Cardiac fibroblast (primary cell): ENCODE data around the gene KRTAP9-3.
"Not testable (repeated sequence)": the region's sequence is repeated elsewhere in the genome, so short reads cannot be mapped to it uniquely, and the experiment has no call there.

Source experiments
- DNase-seq, 2 donors: peaks; one replicate each; pipeline versions ENCODE4 v3.0.0 to v3.0.0-alpha.2; 2010; ENCODE audit warnings: low read depth in 2 of 2
- H3K4me3 ChIP-seq, 2 donors: replicated peaks in 1 of 2; 1 replicate in 1 of 2; 2 replicates in 1 of 2; pipeline ENCODE4 v1.5.1; 2011; ENCODE audit warnings: low read depth in 2 of 2, low read length in 2 of 2, mild to moderate bottlenecking in 2 of 2, moderate library complexity in 1 of 2
- CTCF ChIP-seq: IDR thresholded peaks from one replicate; pipeline ENCODE4 v1.5.1; 2011; ENCODE audit warnings: low read depth, mild to moderate bottlenecking, low read length, inconsistent platforms

Gene KRTAP9-3

DNA sequence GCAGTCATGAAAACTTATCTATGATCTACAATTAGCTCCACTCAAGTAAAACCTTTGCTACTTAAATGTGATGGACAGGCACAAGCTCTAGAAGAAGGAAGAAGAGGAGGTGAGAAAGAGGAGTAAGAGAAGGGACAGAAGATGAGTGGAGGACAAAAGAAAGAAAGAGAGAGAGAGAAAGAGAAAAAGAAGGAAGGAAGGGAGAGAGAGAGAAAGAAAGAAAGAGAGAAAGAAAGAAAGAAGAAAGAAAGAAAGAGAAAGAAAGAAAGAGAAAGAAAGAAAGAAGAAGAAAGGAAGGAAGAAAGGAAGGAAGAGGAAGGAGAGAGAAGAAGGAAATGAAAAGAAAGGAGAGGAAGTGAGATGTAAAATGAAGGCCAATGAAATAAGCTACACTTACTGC, 2.2 kb upstream of the KRTAP9-3 start:
- no peak for DNase-seq
- no peak for TF ChIP-seq CTCF
- no peak overlapping the region for H3K4me3 ChIP-seq

DNA sequence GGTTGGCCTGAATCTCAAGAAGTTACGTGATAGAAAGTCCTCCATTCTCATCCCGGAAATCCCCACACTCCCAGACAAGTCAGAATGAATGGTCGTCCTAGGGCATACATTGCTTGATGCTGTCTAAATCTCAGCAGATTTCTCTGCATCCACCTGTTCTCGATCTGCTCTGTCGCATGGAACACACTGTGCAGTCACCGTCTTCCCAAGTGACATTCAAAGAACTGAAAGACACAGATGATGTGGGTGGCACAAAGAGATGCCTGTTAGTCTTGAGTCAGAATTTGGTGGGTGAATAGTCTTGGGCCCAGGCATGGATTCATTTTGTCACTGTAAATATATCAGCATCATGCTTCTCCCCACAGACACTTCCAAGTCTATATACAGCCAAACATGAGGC, 518 bp upstream of the KRTAP9-3 start:
- no peak for TF ChIP-seq CTCF
- no peak for DNase-seq
- H3K4me3 ChIP-seq = no peak overlapping the region

DNA sequence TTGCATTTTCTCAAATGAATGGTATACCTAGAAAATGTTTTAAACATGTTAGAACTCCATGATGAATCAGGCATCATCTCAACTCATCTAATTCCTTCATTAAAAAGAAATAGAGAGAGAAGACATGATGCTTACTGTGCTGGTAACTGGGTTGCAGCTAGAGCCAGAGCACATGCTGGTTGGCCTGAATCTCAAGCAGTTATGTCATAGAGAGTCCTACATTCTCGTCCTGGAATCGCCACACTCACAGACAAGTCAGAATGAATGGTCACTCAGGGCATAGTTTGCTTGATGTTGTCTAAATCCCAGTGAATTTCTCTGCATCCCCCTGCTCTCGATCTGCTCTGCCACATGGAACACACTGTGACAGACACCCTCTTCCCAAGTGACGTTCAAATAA, 4.9 kb downstream of the KRTAP9-3 start:
- H3K4me3 ChIP-seq, DNase-seq: not testable (repeated sequence)

GRCh38 chr17:41237949-41238437, 5.7 kb downstream of the KRTAP9-3 start, which contains the start of gene KRTAP9-8:
KRTAP9-8 (plus strand) TSS chr17:41237999; CDS start chr17:41238052, 53 bp downstream.
- not testable (repeated sequence) for DNase-seq, H3K4me3 ChIP-seq

- not testable (repeated sequence) for H3K4me3 ChIP-seq, DNase-seq
Observed at GRCh38 chr17:41246995-41247787, 14.9 kb downstream of the KRTAP9-3 start.

DNA sequence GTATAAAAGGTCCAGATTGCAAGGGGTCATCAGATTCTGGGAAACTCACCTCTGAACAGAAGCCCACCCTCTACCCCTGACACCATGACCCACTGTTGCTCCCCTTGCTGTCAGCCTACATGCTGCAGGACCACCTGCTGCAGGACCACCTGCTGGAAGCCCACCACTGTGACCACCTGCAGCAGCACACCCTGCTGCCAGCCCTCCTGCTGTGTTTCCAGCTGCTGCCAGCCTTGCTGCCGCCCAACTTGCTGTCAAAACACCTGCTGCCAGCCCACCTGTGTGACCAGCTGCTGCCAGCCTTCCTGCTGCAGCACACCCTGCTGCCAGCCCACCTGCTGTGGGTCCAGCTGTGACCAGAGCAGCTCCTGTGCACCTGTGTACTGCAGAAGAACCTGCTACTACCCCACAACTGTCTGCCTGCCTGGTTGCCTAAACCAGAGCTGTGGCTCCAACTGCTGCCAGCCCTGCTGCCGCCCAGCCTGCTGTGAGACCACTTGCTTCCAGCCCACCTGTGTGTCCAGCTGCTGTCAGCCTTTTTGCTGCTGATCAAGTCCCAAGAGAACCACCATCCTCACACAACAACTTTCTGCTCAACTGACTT, 17.5 kb downstream of the KRTAP9-3 start, which contains the start of gene KRTAP9-4:
KRTAP9-4 (plus strand) TSS at position 51 of the 604 bp plus-strand sequence; CDS start at position 85, 34 bp downstream.
- DNase-seq, H3K4me3 ChIP-seq: not testable (repeated sequence)

- H3K4me3 ChIP-seq = no peak overlapping the region
- TF ChIP-seq CTCF = no peak
- no peak for DNase-seq
Observed at GRCh38 chr17:41251261-41251660, 19.0 kb downstream of the KRTAP9-3 start.

DNA sequence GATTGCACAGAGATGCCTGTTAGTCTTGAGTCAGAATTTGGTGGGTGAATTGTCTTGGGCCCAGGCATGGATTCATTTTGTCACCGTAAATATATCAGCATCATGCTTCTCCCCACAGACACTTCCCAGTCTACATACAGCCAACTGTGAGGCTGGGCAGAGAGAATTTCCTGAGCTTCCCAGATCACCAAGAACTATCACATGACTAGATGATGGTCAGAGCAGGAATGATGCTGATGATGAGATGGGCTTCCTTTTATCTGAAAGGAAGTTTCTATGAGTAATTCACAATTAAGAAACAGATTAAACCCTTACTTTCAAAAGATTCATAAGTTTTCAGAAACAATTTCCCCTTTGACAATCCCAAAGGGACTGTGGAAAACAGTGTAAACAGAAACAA, 22.6 kb downstream of the KRTAP9-3 start:
- H3K4me3 ChIP-seq = no peak overlapping the region
- DNase-seq = no peak
- no peak for TF ChIP-seq CTCF

- not testable (repeated sequence) for DNase-seq
Observed at GRCh38 chr17:41255381-41256290, 23.4 kb downstream of the KRTAP9-3 start, which contains the start of gene KRTAP9-9. KRTAP9-9 (plus strand) TSS chr17:41255384.

More at GRCh38 chr17:41255381-41256290, 23.4 kb downstream of the KRTAP9-3 start, which contains the start of gene KRTAP9-9:
- not testable (repeated sequence) for H3K4me3 ChIP-seq
